Non-pigmented ciliary epithelial cell (primary cell): ENCODE results near the gene GSTO2.

ENCODE experiments used
- DNase-seq: peaks from one replicate; pipeline ENCODE4 v3.0.0-alpha.2; 2010; ENCODE audit warnings: low read depth

GSTO2 gene

DNA sequence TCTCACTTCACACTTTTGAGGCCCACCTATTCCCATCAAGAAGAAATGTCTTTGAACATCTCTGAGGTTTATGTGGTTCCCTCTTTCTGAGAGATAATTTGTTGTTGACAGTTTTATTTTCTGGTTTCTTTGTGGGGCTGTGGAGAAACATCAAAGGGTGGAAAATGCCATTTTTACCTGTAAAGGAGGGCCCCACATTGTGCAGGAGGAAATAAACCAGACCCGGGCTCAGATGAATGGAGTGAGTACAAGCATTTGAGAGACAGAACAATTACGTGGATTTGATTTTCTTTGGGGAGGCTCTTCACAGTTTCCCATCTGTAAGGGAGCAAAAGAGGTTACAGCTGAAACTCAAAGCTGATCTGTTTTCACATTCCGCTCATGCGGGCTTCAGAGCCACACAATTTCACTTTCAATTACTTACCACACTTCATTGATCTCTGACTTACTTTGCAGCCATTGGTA lies 39.5 kb downstream of the GSTO2 start:
- no peak for DNase-seq

DNA sequence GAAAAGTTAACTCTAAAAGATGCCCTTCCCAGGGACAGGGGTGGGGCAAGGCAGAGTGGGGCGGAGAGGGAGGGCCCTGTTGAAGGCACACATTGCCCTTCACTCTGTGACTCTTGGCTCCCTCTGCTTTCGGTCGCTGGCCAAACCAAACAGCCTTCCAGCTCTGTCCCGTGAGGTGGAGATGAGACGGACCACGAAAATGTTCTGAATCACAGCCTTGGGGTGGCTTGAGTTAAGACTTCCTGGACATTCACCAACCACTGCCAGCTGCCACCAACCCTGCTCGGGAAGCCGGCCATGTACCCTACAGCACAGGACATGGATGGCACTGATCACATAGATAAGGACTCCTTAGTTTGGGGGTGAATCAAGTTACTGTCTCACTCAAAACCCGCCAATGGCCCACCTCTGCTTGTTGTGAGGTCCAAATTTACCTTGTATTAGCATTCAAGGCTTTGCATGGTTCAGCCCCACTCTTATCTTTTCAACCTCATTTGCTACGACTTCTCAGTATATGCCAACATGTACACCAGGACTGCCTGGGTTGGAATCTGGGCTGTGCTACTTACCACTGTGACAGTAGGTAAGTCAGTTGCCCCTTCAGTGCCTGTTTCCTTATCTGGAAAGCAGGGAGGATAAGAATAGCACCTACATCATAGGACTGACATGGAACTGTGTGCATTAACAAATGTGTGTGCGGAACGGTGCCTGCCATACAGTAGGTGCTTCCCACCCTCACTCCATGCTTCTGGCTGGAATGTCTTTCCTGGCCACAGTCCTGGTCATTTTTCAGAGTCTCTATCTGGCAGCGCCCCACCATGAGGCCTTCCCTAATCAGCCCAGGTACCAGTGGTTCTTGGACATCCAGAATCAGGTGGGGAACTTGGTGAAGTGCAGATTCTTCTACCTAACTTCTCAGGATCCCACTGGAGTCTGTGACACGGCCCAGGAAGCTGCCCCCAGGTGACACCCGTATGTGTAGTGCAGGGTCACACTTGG lies 41.3 kb downstream of the GSTO2 start:
- DNase-seq = no peak

DNA sequence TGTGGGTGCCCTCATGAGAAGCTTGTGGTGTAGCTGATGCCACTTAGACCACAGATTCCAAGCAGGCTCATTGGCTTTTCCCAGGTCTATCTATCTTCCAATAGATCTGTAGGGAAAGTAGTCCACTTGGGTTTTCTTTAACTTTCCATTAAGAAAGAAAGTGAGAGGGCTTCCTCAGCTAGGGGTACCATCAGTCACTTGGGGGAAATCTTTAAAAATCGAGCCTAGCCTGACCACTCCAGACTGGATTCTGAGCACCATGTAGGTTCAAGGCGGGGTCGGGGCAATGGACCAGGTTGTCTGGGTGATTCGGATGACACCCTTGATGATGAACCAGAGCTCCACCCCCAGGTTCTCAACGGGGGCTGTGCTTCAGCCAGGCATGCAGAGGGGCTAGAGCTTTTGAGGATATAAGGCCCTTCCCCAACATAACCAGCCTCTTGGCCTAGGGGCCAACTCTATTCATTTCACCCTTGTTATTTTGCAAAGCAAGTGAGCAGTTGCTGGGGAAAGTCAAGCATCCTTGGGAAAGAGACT lies 42.3 kb downstream of the GSTO2 start:
- no peak for DNase-seq

DNA sequence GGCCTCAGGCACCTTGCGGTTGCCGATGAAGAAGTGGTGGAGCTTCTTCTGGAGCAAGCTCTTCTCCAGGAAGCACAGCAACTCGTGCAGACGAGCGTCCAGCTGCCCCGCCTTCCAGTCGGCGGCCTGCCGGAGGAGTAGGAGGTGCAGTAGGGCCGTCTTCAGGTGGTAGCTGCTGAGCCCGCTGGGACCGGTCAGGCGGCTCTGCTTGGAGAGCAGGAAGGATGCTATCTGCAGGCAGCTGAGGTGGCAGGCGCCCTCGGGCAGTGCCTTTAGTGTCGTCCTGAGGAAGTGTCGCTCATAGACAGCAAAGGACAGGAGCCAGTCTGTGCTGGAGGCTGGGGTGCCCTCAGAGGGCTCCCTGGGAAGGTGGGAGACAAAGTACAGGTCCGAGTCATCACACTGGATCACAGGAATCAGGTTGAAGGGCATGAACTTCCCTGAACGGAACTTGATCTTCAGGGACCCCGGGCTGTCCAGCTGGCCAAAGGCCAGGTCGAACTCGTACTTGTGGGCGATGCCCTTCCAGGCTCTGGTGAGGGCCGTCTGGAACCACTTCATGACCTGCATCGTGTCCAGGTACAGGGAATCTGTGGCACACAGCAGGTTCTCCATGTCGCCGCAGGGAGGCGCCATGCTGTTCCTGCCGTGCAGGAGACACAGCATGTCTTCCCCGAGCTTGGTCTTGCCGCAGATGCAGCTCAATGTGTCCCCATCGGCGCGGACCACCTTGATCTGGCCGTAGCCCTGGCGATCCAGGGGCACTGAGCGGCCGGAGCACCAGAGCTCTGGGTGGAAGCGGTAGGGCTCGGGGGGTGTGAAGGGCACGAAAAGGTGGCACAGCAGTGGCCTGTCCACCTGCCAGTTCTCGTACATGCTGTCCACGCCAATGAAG lies 45.9 kb downstream of the GSTO2 start:
- no peak for DNase-seq

DNA sequence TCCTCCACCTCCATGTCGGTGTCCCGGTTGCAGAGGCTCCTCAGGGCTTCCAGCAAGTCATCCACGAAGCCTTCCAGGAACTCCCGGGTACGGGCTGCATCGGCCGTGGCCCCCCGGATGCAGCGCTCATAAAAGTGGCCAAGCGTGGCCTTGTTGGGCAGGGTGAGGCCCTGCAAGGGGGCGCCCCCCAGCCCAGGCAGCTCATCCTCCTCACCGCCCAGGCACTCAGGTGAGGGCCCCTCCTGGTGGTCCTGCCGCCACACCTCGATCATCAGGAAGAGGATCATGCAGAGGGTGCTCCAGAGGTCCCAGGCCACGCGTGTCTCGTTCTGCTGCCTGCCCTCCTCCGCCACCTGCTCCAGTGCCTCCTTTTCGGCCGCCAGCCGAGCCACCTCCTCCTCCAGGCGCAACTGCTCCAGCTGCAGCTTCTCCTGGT lies 46.5 kb downstream of the GSTO2 start:
- no peak for DNase-seq

DNA sequence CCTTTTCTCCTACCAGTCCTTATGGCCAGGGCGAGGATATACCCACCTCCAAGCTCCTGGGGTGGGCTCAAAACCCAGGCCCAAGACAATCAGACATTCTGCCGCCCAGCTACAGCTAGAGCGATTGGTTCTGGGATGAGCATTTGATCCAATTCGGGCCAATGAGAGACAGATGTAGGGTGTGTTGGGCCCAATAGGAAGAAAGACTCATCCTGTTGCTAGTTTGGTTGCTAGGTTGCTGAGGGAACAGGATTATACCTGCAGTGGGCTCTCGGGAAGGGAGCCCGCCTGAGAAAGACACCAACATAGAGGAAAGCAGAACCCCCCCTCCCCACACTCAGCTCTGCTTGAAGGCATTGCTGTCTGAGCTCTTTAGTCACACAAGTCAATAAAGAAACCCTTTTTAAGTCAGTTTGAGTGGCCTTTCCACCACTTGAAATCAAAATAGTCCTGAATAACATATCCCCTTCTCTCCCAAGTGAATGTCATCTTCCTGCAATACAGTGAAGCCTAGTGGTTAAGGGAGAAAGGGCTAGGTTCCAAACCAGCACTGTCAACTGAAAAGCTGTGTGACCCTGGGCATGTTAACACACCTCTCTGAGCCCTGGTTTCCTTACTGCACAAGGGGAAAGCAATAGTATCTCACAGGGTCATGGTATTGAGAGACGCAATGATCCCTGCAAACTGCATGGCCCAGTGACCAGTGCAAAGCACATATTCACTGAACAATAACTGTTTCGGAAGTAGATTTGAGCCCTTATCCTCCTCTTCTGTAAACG lies 47.5 kb downstream of the GSTO2 start:
- DNase-seq = no peak

DNA sequence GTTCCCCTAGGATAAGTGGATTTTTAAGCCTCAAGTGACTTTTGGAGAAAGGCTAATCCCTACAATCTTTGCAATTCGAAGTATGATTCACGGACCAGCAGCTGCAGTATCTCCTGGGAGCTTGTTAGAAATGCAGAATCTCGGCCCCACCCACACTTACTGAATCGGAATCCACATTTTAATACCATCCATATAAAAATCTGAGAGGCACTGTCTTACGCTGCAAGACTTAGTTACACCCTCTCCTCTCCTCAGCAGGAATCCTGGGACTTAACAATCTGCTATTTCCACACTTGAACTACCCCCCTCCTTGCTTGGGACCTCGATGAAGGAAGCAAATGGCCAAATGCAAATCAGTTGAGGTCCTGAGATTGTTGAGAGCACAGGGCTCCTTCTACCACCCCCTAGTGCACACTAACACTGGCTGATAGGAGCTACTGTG lies 48.3 kb downstream of the GSTO2 start:
- DNase-seq = no peak

DNA sequence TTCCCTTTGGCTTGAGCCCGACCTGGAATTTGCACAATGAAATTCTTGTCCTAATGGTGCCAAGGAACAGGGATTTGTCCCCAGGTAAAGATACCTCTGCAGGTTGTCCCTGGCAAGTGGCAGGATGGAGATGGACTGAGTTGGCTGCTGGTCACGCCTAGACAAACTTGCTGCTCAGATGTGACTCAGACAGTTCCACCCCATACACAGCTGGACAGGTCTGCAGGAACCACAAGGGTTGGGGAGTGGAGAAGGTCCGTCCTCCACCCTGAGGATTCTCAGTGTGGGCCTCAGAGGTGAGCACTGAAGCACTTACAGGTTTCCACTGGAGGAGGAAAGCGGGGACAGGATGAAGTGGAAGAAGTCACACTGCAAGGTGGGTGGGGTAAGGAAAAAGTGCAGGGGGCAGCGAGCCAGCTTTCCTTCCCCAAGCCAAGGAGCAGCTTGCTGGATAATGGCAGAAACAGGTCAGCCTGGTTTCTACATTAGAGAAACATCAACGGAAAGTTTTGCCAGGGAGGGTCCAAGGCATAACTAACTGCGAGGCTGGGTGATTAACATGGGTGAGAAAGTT lies 48.8 kb downstream of the GSTO2 start:
- DNase-seq = no peak

DNA sequence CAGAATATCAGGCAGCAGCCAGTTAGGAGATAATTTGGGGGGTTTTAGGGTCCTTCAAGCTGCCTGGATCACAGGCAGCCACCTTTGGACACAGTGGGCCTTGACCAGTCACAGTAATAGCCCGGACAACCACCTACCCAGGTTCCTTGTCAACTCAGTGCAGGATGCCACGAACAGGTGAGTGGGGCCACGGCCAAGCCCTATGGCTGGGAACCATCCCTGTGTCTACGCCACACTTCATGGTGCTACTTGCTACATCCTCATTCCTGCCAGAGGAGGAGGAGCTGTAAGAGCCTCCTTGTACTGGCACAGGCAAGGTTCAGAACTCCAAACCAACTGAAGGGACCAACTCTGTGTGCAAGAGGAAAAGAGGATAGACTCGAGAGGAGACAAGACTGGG lies 49.3 kb downstream of the GSTO2 start:
- DNase-seq = no peak

DNA sequence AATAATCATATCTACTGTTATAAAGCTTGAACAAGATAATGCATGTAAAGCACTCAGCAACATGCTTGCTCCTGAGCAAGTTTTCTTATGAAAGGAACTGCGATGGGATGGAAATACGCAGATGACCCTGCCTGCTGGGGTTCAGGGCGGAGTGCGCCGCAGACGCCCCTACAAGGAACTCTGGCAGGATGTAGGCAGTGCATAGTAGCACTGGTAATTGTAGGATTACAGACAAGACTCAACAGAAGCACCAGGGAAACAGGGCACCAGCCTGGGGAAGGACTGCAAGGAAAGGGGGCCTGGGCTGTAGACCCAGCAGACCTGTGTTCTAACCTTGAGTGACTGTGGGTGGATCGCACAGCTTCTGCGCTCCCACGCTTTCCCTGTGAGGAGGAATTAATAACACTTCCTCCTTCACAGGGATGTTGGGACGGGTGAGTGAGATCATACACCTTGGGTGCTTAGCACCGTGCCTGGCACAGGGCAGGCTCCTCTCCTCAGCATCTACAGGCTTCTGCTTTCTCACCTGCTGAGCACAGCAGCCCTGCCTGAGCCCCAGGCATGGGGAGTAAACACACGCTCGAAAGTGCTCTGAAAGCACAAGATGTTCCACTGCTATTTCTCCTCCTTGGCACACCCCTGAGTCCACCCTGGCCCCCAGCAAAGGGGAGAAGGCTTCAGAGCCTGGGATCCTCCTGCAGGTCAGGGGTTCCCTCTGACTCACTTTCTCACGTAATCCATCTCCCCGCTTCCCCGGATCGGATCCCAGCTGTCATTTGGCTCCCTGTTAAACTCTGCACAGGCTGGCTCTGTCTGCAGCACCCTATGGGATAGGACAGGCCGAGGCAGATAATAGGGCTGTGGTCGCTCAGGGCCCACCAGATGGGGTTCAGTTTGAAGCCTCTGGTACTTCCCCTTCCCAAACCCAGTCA lies 50.1 kb downstream of the GSTO2 start:
- no peak for DNase-seq

DNA sequence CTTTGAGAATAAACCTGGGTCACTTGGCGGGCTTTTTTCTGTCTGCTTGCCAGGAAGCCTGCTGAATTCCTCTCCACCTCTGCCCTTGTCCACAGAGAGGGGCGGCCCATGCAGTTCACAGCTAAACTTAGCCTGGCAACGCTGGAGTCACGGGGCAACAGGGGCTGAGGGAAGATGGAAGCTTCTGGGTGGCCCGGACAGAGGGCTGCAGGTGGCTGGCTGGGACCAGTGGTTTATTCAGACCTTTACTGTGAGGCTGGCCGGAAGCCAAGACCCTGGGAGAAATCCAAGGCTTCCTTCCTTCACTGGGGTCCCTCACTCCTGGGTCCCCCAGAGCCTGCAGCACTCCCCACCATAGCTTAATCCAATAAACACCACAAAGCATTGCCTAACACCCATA lies 52.2 kb downstream of the GSTO2 start:
- no peak for DNase-seq

DNA sequence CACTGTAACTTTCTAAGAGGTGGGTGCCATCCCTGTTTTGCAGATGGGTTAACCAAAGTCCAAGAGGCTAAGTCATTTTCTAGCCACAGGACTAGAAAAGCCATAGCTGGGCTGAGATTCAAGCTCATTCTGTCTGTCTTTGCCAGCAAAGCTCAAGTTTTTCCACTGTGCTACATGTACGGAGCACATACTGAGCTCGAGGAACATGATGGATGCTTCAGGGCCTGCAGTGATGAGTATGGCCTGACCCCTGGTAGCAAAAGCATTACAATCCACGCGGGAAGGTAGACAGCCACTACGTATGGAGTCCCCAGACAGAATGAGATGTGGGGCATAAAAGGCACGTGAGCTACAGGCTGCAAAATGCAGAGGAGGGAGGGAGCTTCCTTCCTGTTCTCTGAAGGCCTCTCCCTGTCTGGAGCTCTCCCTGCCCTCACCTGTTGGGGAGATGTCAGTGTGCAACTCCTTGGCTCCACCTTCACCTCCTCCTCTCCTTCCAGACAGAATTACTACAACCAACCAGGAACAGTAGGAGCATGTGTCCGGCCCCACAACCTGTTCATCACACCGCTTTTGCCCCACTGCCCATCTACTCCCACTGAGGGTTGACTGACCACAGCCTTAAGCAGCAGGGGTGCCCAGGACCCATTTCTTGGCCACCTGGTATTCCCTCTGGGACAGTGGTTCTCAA lies 52.9 kb downstream of the GSTO2 start:
- DNase-seq = no peak

DNA sequence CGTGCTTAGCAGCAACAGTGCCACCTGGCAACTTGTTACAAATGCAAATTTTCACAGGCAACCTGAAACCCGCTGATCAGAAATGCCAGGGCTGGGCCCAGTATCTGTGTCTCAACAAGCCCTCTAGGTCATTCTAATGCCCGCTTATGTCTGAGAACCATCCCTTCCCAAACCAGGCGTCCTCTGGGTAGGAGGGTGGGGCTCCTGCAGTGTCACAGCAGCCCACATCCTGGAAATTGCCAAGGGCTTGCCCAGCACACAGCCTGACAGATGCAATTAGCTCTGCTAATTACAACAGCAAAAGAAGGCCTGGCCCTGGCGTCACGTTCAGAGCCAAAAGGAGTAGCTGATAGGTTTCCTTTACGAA lies 53.4 kb downstream of the GSTO2 start:
- DNase-seq = no peak

DNA sequence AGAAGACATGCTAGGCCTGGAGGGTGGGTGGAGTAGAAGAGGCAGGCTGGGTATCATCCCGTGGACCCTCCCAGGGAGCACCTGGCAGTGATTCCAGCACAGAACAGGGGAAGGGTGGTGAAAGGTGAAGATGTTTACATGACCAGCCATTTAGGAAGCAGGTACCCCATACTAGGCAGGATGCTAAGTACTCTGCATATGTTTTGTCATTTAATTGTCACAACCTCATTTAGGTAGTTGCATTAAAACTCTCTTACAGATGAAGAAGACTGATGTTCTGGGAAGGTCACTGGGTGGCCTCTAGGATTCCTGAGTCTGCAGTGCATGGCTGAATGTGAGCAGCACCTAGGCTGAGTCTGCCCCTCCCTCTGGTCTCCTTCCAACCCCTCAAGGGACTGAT lies 54.1 kb downstream of the GSTO2 start:
- DNase-seq = no peak

DNA sequence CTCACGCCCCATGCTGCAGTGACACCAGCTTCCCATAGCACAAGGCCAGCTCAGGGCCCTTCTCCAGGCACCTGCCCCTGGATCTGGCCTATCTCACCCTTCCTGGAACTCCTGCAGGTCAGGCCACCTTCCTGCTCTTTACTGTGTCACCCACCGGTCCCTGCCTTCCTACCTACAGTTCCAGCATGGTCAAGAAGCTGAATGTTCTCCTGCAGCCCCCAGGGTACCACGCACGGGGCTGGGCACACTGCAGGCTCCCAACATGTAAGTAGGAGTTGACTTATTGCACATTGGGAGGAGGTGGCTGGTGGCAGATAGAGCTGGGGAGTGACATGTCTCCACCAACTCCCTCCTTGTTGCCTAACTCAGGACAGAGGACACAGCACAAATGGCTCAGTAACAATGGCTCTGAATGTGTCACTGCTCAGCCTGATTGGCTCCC lies 54.8 kb downstream of the GSTO2 start:
- DNase-seq = no peak

DNA sequence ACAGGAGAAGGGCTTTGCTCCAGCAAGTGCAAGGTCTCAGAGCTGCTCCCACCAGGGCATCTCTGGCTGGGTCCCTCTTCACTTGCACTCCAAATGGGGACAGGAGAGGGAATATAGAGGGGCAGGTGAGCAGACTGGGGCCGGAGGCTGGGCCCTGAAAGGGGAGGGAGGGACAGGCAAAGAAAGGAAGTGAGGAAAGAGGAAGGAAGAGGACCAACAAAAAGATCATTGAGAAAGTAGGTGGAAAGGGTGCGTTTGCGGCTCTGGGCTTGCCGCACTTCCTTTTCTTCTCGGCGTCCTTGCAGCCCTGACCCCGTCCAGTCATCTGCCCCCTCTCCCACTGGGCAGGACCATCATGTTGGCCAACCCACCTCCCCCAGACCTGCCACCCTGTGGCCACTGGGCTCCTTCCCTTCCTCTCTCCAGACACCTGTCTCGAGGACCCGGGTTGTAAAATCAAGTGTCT lies 55.3 kb downstream of the GSTO2 start:
- DNase-seq = no peak

DNA sequence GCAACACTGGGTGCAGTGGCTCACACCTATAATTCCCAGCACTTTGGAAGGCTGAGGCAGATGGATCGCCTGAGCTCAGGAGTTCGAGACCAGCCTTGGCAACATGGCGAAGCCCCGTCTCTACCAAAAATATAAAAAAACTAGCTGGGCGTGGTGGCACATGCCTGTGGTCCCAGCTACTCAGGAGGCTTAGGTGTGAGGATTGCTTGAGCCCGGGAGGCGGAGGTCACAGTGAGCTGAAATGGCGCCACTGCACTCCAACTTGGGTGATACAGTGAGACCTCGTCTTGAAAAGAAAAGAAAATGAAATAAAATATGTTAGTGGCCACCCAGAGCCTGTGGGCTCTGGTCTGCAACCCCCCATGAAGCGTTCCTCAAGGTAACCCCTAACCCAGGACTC lies 55.9 kb downstream of the GSTO2 start:
- DNase-seq = no peak

DNA sequence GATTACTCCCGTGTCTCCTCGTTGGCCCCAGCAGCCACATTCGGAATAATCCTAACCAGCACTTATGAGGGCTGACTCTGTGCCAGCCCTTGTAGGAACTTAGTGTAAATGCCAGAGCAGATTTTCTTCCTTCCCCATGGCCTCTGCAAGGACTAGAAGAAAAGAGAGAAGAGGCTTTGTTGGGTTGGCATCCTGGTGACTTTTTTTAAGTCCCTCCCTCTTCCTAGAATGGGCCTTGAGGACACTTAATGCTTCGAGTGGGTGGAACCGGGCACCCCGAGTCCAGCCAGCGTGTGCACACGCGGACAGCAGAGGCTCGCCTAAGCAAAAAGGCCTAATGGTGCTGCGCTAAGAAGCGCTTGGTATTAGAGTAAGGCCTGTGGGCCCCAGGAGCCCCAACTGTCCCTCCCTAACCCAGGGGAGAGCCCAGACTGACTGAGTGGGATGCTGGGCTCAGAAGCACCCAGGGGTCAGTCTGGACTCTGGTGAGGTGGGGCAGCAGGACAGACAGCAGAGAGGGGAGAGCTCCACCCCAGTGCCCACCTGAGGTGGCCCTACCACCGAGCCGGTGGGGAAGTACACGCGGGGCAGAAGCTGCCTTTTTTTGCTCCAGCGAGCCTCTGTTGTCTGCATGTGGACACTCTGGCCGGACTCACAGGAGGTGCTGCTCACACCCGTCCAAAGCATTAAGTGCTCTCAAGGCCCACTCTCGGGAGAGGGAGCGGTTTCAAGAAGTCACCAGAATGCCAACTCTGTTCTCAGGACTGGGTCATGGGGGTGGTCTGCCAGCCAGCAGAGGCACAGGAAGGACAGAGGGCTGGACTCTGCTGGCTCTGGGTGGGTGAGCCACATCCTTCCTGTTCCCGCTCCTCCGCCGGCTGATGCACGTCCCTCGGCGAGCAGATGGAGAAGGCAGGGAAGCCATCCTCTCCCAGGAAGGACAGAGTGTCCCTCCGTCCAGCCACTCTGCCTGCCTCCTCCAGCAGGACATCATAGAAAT lies 56.8 kb downstream of the GSTO2 start:
- DNase-seq = no peak
